Stimulated activated CD4-positive, alpha-beta T cell treated with anti-CD3 and anti-CD28 coated beads, Interleukin-4, amount 100 ng/mL, for 24 hours (primary cell): Measurements from ENCODE around the gene CSNK1D.

ENCODE experiments used
- DNase-seq: peaks from one replicate; pipeline ENCODE4 v3.0.0-alpha.2; 2020

The CSNK1D gene

GRCh38 chr17:82309656-82310570 is 36.4 kb upstream of the CSNK1D start:
- no peak for DNase-seq

GRCh38 chr17:82305727-82306300 is 32.3 kb upstream of the CSNK1D start:
- no peak for DNase-seq

GRCh38 chr17:82304826-82305726 is 31.6 kb upstream of the CSNK1D start:
- DNase-seq: no peak

- DNase-seq: no peak
Observed at GRCh38 chr17:82303944-82304808, 30.7 kb upstream of the CSNK1D start.

GRCh38 chr17:82302991-82303943 is 29.8 kb upstream of the CSNK1D start:
- DNase-seq: no peak

- DNase-seq: no peak
Observed at GRCh38 chr17:82302568-82302963, 29.1 kb upstream of the CSNK1D start.

GRCh38 chr17:82301916-82302567 is 28.5 kb upstream of the CSNK1D start:
- DNase-seq: peak; percentile 63

GRCh38 chr17:82301300-82301915 is 27.9 kb upstream of the CSNK1D start:
- DNase-seq: no peak

GRCh38 chr17:82300707-82301270 is 27.3 kb upstream of the CSNK1D start:
- DNase-seq: peak; percentile 65

GRCh38 chr17:82300228-82300627 is 26.7 kb upstream of the CSNK1D start:
- no peak for DNase-seq

GRCh38 chr17:82299452-82299851 is 26.0 kb upstream of the CSNK1D start:
- peak; percentile 30 for DNase-seq

GRCh38 chr17:82298538-82299421 is 25.3 kb upstream of the CSNK1D start:
- no peak for DNase-seq

GRCh38 chr17:82297714-82298537 is 24.4 kb upstream of the CSNK1D start:
- peak; percentile 95 for DNase-seq

- DNase-seq: peak; percentile 88
Observed at GRCh38 chr17:82297280-82297713, 23.8 kb upstream of the CSNK1D start.

GRCh38 chr17:82296511-82297279 is 23.2 kb upstream of the CSNK1D start:
- no peak for DNase-seq

GRCh38 chr17:82295472-82295814 is 21.9 kb upstream of the CSNK1D start:
- no peak for DNase-seq
